Measurements from ENCODE around the gene CEBPA.

DNA sequence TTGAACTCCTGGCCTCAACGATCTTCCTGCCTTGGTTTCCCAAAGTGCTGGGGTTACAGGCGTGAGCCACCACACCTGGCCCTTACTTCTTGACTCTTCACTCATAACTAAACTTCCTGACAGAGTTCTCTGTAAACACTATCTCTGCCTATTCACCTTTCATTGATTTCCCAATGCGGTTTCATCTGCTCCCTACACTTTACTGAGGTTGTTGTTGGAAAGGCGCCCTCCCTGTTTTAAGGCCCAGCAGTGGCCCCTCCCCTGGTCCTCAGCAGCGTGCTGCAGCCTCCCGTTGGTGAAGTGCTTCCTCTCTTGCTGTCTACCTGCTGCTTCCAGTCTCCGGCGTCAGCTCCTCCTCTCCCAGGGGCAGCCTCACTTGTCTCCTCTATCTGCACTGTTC is 26.7 kb upstream of the CEBPA start:
- TF ChIP-seq SP1 (IDR thresholded peaks at IDR 0.05) (no peak), BHLHE40 (IDR thresholded peaks at IDR 0.05; ENCODE audit: borderline replicate concordance) (no peak), L3MBTL2 (conservative IDR thresholded peaks at IDR 0.05) (no peak), ELF4 (IDR thresholded peaks at IDR 0.05) (no peak), SUZ12 (IDR thresholded peaks at IDR 0.05) (no peak), CTBP1 (IDR thresholded peaks at IDR 0.05; ENCODE audit: borderline replicate concordance) (no peak), TARDBP (IDR thresholded peaks at IDR 0.05) (no peak)
